PC-9 (cell line): Measurements from ENCODE around the gene BIK.

ENCODE experiments used
- EZH2 ChIP-seq: fragments of 200-600 bp; sonication (generic); IDR thresholded peaks from 2 replicates; pipeline ENCODE4 v1.8.0; 2017; ENCODE audit warnings: antibody characterized with exemption, low read depth
- TF ChIP-seq, protein P1 (sequence below): fragments of 200-600 bp; sonication (generic); conservative IDR thresholded peaks from 2 replicates; pipeline ENCODE4 v1.6.1; 2017; ENCODE audit warnings: mixed run types, antibody characterized with exemption, mild to moderate bottlenecking, moderate library complexity

DNA sequence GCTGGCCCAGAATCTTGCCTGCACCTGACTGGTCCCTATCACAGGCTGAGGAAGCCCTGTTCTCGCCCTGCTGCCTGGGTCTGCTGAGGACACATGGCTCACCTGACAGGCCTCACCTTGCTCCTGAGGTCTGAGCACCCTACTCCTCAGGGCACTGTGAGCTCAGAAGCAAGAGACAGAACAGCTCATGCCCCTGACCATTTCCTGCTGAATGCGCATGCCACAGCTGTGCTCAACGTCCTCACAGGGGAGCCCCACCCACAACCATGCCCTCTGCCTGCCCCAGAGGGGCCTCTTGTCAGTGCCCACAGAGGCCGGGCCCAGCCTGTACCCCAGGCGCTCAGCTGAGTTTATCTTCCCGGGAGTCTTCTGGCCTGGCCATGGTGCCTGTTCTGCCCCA lies 38.0 kb downstream of the BIK start:
- TF ChIP-seq, protein P1, sequence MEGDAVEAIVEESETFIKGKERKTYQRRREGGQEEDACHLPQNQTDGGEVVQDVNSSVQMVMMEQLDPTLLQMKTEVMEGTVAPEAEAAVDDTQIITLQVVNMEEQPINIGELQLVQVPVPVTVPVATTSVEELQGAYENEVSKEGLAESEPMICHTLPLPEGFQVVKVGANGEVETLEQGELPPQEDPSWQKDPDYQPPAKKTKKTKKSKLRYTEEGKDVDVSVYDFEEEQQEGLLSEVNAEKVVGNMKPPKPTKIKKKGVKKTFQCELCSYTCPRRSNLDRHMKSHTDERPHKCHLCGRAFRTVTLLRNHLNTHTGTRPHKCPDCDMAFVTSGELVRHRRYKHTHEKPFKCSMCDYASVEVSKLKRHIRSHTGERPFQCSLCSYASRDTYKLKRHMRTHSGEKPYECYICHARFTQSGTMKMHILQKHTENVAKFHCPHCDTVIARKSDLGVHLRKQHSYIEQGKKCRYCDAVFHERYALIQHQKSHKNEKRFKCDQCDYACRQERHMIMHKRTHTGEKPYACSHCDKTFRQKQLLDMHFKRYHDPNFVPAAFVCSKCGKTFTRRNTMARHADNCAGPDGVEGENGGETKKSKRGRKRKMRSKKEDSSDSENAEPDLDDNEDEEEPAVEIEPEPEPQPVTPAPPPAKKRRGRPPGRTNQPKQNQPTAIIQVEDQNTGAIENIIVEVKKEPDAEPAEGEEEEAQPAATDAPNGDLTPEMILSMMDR = no peak
- no peak for TF ChIP-seq EZH2
